PC-3 (cell line): Measurements from ENCODE around the gene LITAF. TPM values are rescaled to one million over a fixed set of nuclear protein-coding genes. Genes with fewer than 3 reads are reported as not detected.

Experiments used
- ATAC-seq: fragments of 200-7000 bp; cut with Tn5 transposase; 2 replicates; pipeline ENCODE4 v1.9.1; 2020; ENCODE audit warnings: mild to moderate bottlenecking, moderate library complexity
- BruUV-seq: library from RNA; stranded (reverse); fragments of 400-500 nt; replicated peaks from 2 replicates; lab custom pipeline; 2021; lab: Mats Ljungman, UMichigan
- CTCF ChIA-PET: fragments of 300-600 bp; sonication (Branson Sonifier 250); formaldehyde crosslinking; loops from one replicate; lab custom pipeline; 2022; ENCODE audit warnings: antibody characterized with exemption; lab: Charles Lee
- POLR2A ChIA-PET: fragments of 300-600 bp; sonication (Branson Sonifier 250); formaldehyde crosslinking; loops from one replicate; lab custom pipeline; 2022; ENCODE audit warnings: antibody characterized with exemption; ENCODE audit not compliant: unreplicated experiment; lab: Charles Lee
- DNase-seq: peaks from one replicate; pipeline ENCODE4 v3.0.0-alpha.2; 2015
- H2AFZ ChIP-seq: fragments of 300-600 bp; sonication (generic); 2 replicates; pipeline ENCODE4 v1.6.0; 2016; ENCODE audit warnings: antibody characterized with exemption, low read length
- H3F3A ChIP-seq: fragments of 300-600 bp; sonication (generic); one replicate; pipeline ENCODE4 v1.6.0; 2017; ENCODE audit warnings: antibody characterized with exemption, low read length, control low read depth, mild to moderate bottlenecking; ENCODE audit not compliant: unreplicated experiment
- H3K27ac ChIP-seq: fragments of 300-600 bp; sonication (generic); 2 replicates; pipeline ENCODE4 v1.5.1; 2016; ENCODE audit warnings: mild to moderate bottlenecking, low read length
- H3K27me3 ChIP-seq: fragments of 300-600 bp; sonication (generic); 2 replicates; pipeline ENCODE4 v1.6.1; 2016; ENCODE audit warnings: low read length, mixed read lengths
- H3K36me3 ChIP-seq: fragments of 300-600 bp; sonication (generic); 2 replicates; pipeline ENCODE4 v1.6.1; 2016; ENCODE audit warnings: low read depth, mixed run types, low read length, mixed read lengths
- H3K4me1 ChIP-seq: fragments of 300-600 bp; sonication (generic); 2 replicates; pipeline ENCODE4 v1.5.1; 2016; ENCODE audit warnings: low read length; ENCODE audit not compliant: insufficient read depth
- H3K4me2 ChIP-seq: fragments of 300-600 bp; sonication (generic); 2 replicates; pipeline ENCODE4 v1.6.0; 2016; ENCODE audit warnings: low read length
- H3K4me3 ChIP-seq: fragments of 300-600 bp; sonication (generic); 2 replicates; pipeline ENCODE4 v1.5.1; 2016; ENCODE audit warnings: mild to moderate bottlenecking, low read length, mixed read lengths
- H3K79me2 ChIP-seq: fragments of 300-600 bp; sonication (generic); 2 replicates; pipeline ENCODE4 v1.6.1; 2017; ENCODE audit warnings: low read length, mixed read lengths
- H3K9ac ChIP-seq: fragments of 300-600 bp; sonication (generic); 2 replicates; pipeline ENCODE4 v1.6.0; 2016; ENCODE audit warnings: mild to moderate bottlenecking, low read length
- H3K9me2 ChIP-seq: fragments of 300-600 bp; sonication (generic); replicated peaks from 2 replicates; pipeline ENCODE4 v1.6.1; 2016; ENCODE audit warnings: mixed run types, low read length, mixed read lengths
- H3K9me3 ChIP-seq: fragments of 300-600 bp; sonication (generic); 2 replicates; pipeline ENCODE4 v1.6.1; 2016; ENCODE audit warnings: low read length, mixed read lengths
- H4K20me1 ChIP-seq: fragments of 300-600 bp; sonication (generic); 2 replicates; pipeline ENCODE4 v1.6.1; 2016; ENCODE audit warnings: low read length, mixed read lengths
- EZH2 ChIP-seq: fragments of 300-600 bp; sonication (generic); IDR thresholded peaks from one replicate; pipeline ENCODE4 v1.6.1; 2017; ENCODE audit warnings: antibody characterized with exemption, mild to moderate bottlenecking, low read length; ENCODE audit not compliant: unreplicated experiment
- EZH2phosphoT487 ChIP-seq: fragments of 300-600 bp; sonication (generic); IDR thresholded peaks from 2 replicates; pipeline ENCODE4 v1.6.1; 2018; ENCODE audit warnings: mild to moderate bottlenecking, antibody characterized with exemption, low read length, borderline replicate concordance
- intact Hi-C: fragments of 100-400 bp; cut with micrococcal nuclease; formaldehyde crosslinking; loops from 2 replicates; pipeline ENCODE4 v1.9.0; 2023
- total RNA-seq: library from RNA; depleted of rRNA; stranded (reverse); fragments of >200 nt; gene quantifications from 2 replicates; pipeline ENCODE4 v1.2.3, GENCODE V29; 2014
- TF ChIP-seq, protein P1 (sequence below): fragments of 300-600 bp; sonication (generic); conservative IDR thresholded peaks from 2 replicates; pipeline ENCODE4 v1.5.1; 2017; ENCODE audit warnings: antibody characterized with exemption, low read depth, mild to moderate bottlenecking, low read length

Gene LITAF
- total RNA-seq, 1 experiment from 2014 or later: 13.1 TPM

DNA sequence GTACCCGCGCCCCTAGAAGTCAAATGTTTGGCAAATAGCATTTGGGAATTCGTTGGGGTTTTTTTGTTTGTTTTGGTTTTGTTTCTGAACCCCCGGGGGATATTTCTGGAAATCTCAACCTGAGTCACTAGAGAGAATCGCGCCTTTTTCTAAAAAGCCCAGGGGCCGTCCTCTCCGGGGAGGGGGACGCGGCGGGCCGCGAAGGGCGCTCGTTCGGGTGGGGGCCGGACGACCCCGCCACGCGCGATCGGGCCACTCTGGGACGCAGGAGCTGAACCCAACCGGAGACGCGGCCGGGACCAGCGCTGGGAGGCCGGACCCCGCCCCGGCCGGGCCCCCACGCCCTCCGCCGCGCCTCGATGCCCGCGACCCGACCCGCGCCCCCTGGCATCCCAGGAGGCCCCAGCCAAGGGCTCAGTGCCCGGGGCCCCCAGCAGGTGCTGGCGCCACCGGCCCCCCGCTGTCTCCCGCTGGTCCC lies 302 bp downstream of the LITAF start:
- Histone ChIP-seq H3K9ac (peak overlapping the region; percentile 50), H3K4me1 (peaks cover 16% of the 10 kb centered on the region; the same call in 1 of the 2 replicates), H3K27ac (no peak overlapping the region), H3K9me2 (no peaks in the 10 kb centered on the region), H3K36me3 (no peaks in the 10 kb centered on the region), H3K4me3 (peak overlapping the region; percentile 68), H4K20me1 (no peaks in the 10 kb centered on the region), H3K79me2 (peaks cover 6% of the 10 kb centered on the region; the same call in 1 of the 2 replicates), H3K9me3 (no peaks in the 10 kb centered on the region), H2AFZ (peak overlapping the region; percentile 54), H3K4me2 (peak overlapping the region; percentile 80), H3F3A (no peaks in the 10 kb centered on the region), H3K27me3 (peaks cover 17% of the 10 kb centered on the region; the same call in 1 of the 2 replicates)
- TF ChIP-seq, protein P1, sequence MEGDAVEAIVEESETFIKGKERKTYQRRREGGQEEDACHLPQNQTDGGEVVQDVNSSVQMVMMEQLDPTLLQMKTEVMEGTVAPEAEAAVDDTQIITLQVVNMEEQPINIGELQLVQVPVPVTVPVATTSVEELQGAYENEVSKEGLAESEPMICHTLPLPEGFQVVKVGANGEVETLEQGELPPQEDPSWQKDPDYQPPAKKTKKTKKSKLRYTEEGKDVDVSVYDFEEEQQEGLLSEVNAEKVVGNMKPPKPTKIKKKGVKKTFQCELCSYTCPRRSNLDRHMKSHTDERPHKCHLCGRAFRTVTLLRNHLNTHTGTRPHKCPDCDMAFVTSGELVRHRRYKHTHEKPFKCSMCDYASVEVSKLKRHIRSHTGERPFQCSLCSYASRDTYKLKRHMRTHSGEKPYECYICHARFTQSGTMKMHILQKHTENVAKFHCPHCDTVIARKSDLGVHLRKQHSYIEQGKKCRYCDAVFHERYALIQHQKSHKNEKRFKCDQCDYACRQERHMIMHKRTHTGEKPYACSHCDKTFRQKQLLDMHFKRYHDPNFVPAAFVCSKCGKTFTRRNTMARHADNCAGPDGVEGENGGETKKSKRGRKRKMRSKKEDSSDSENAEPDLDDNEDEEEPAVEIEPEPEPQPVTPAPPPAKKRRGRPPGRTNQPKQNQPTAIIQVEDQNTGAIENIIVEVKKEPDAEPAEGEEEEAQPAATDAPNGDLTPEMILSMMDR: no peak
- TF ChIP-seq EZH2phosphoT487: no peak
- no peak for TF ChIP-seq EZH2
- intact Hi-C loops: no loop called here
- ATAC-seq (no peak), DNase-seq (no peak)
- no TSS peak for BruUV-seq
- ChIA-PET POLR2A (no interaction called here), CTCF (no interaction called here)

DNA sequence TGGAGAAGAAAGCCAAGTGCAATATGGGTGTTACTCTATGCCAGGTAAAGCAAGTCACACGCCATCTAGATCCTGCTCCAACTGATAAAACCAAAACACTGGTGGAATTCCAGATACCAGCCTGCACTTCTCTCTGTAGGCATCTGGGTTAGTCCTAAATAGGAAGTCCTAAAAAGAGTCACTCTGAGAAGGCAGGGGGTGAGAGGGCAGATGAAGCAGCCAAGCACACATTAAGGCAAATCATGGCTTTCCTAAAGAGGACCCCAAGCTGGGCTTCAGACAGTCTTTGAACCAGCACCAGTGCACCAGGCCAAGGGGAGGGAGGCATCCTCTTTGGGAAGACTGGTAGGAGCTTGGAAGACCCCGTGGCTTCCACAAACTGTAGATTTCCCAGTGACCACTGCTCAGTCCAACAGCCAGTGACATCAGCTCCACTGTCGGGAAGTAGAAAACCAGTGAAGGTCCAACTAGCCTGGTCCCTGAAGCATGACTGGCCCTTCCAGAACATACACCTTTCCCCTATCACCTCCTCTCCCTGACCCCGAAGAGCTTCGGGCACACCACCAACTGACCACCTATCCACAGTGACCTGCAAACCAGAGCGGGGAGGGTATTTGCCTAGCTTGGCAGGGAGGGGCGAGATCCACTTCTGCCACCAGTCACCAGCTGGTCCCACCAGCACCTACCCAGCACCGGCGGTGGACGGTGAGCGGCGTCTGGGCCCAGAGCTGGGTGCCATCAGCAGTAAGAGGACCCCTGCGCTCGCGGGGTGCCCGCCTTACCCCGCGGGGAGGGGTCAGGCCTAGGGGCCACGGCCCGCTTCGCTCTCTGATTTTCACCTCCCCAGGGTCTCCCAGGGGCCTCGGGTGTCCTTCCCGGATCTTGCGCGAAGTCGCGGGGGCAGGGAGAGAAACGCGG lies 1.0 kb downstream of the LITAF start:
- Histone ChIP-seq H3F3A (no peaks in the 10 kb centered on the region), H3K4me2 (peak overlapping the region; percentile 80), H3K27ac (no peak overlapping the region), H3K79me2 (peaks cover 6% of the 10 kb centered on the region; the same call in 1 of the 2 replicates), H3K36me3 (no peaks in the 10 kb centered on the region), H3K4me3 (peak overlapping the region; percentile 68), H3K4me1 (peaks cover 16% of the 10 kb centered on the region; the same call in 1 of the 2 replicates), H4K20me1 (no peaks in the 10 kb centered on the region), H3K9me3 (no peaks in the 10 kb centered on the region), H3K9ac (peak overlapping the region; percentile 50), H3K27me3 (peaks cover 17% of the 10 kb centered on the region; the same call in 1 of the 2 replicates), H2AFZ (peak overlapping the region; percentile 54), H3K9me2 (no peaks in the 10 kb centered on the region)
- BruUV-seq: no TSS peak
- no peak for DNase-seq
- ATAC-seq: no peak
- intact Hi-C loops: no loop called here
- TF ChIP-seq, protein P1: no peak
- TF ChIP-seq EZH2 (no peak), EZH2phosphoT487 (no peak)
- ChIA-PET POLR2A (interaction anchor here (0.6 kb wide), 1 partner anchor 34 kb away, joined by 3 read pairs; no protein-coding TSS in a partner anchor), CTCF (no interaction called here)
